Urinary bladder (tissue), 4 donors: ENCODE results near the gene MEF2C. TPM values are rescaled to one million over a fixed set of nuclear protein-coding genes. Genes with fewer than 3 reads are reported as not detected.
A peak's percentile ranks its signal among the peaks of the same experiment; 100 is the strongest.
"Not testable (repeated sequence)": the region's sequence is repeated elsewhere in the genome, so short reads cannot be mapped to it uniquely, and the experiment has no call there.

Source experiments
- DNase-seq: peaks from one replicate; pipeline ENCODE4 v3.0.0-alpha.2; 2015; ENCODE audit errors: extremely low spot score
- H3K27ac ChIP-seq: one replicate; pipeline ENCODE4 v1.5.1; 2013; ENCODE audit warnings: low read depth, mild to moderate bottlenecking, moderate library complexity
- H3K36me3 ChIP-seq: one replicate; pipeline ENCODE4 v1.6.1; 2013; ENCODE audit warnings: mild to moderate bottlenecking, moderate library complexity; ENCODE audit not compliant: insufficient read depth
- H3K4me1 ChIP-seq: one replicate; pipeline ENCODE4 v1.6.1; 2013; ENCODE audit warnings: mild to moderate bottlenecking, moderate library complexity; ENCODE audit not compliant: insufficient read depth
- H3K4me3 ChIP-seq: one replicate; pipeline ENCODE4 v1.5.1; 2013; ENCODE audit warnings: low read depth, low read length
- WGBS: extraction: QIAGEN DNeasy Blood & Tissue Kit; methylation state at CpG from one replicate; pipeline ENCODE4 v1.1.7; 2013; 5-methylcytosine and 5-hydroxymethylcytosine counted together
- polyA plus RNA-seq: library from polyadenylated mRNA; stranded (reverse); fragments of 200-250 nt; gene quantifications from one replicate; pipeline ENCODE4 v1.2.3, GENCODE V29; 2013
- total RNA-seq: library from RNA; depleted of rRNA; stranded (reverse); fragments of >200 nt; gene quantifications from one replicate; pipeline ENCODE4 v1.2.3, GENCODE V29; 2014
- donor health status: healthy with polysubstance abuse.
- donor health status: healthy.

The MEF2C gene
- total RNA-seq (166 TPM), polyA plus RNA-seq (25.2 TPM)

- DNase-seq, result peak; percentile 64
- peak within 1 kb of the TSS; percentile 84 for H3K27ac ChIP-seq
- 0% methylated on average over 50 of the region's 52 CpGs for WGBS
- no peaks in the 10 kb centered on the region for H3K4me1 ChIP-seq
- H3K4me3 ChIP-seq, result peak within 1 kb of the TSS; percentile 58
- H3K36me3 ChIP-seq, result no peaks in the 10 kb centered on the region
Observed at GRCh38 chr5:88883059-88883835, at the start of gene MEF2C. TSS of gene MEF2C (minus strand) at chr5:88883184. CDS start at chr5:88823788, 59,396 bp downstream.

DNA sequence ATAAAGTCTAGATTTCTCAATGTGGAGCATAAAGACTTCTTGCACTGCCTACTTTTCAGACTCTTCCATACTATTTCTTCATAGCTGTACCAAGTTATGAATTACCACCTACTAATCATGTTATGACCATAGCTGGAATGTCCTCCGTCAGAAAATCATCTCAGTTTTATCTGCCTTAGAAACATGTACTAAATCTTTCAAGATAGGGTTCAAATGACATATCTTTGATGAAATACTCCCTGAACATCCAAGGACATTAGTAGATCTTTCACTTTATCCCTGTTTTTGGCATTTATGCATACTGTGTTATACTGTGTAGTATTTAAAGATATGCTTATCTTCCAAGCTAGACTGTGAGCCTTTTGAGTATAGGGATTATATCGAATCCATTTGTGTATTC is 49.6 kb upstream of the MEF2C start:
- Histone ChIP-seq H3K4me1 (no peaks in the 10 kb centered on the region), H3K4me3 (no peak overlapping the region), H3K36me3 (no peaks in the 10 kb centered on the region), H3K27ac (no peak overlapping the region)
- WGBS, result 57% methylated on average over 2 of the region's 2 CpGs
- no peak for DNase-seq

DNA sequence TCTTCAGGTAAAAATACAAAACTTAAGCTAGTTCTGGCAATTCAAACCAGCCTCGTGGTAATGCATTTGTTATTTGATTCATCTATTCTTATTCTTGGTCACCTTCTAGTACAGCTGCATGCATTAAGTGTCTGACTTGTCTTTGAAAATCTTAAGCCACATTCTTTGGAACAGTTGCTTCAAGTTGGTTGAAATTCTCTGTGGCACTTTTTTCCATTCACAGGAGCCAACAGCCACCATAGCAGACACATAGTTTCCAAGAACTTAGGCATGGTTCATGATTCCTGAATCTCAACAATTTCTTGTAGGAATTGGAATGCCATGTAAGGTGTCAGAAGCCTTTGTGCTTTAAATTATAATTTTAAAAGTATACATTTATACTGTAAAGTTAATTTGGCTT is 47.4 kb upstream of the MEF2C start:
- H3K36me3 ChIP-seq, result no peaks in the 10 kb centered on the region
- WGBS, result 88% methylated on average over 1 of the region's 1 CpG
- no peak overlapping the region for H3K4me3 ChIP-seq
- no peak overlapping the region for H3K27ac ChIP-seq
- H3K4me1 ChIP-seq, result no peaks in the 10 kb centered on the region
- DNase-seq, result no peak

- Histone ChIP-seq H3K36me3 (no peaks in the 10 kb centered on the region), H3K4me3 (no peak overlapping the region), H3K4me1 (no peaks in the 10 kb centered on the region), H3K27ac (no peak overlapping the region)
- 78% methylated on average over 6 of the region's 6 CpGs for WGBS
- DNase-seq, result no peak
Observed at GRCh38 chr5:88929385-88929784, 46.4 kb upstream of the MEF2C start.

DNA sequence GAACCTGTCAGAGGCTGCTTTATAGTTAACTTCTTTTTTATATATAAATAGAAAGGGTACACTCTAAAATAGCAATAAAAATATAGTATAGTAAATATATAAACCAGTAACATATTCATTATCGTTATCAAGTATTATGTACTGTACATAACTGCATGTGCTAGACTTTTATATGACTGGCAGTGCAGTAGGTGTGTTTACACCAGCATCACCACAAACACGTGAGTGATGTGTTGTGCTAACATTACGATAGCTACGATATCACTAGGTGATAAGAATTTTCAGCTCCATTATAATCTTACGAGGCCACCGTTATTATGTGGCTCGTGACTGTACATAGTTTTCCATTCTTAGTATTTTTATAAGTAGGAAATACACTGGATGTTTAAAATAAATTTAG is 43.8 kb upstream of the MEF2C start:
- Histone ChIP-seq H3K4me1 (no peaks in the 10 kb centered on the region), H3K36me3 (no peaks in the 10 kb centered on the region), H3K4me3 (no peak overlapping the region), H3K27ac (no peak overlapping the region)
- WGBS, result 62% methylated on average over 7 of the region's 7 CpGs
- DNase-seq, result no peak

- no peaks in the 10 kb centered on the region for H3K4me1 ChIP-seq
- WGBS, result 76% methylated on average over 2 of the region's 2 CpGs
- H3K36me3 ChIP-seq, result no peaks in the 10 kb centered on the region
- no peak for DNase-seq
- no peak overlapping the region for H3K4me3 ChIP-seq
- H3K27ac ChIP-seq, result no peak overlapping the region
Observed at GRCh38 chr5:88925692-88926490, 42.9 kb upstream of the MEF2C start.

GRCh38 chr5:88924330-88924657 is 41.3 kb upstream of the MEF2C start:
- WGBS, result 92% methylated on average over 3 of the region's 3 CpGs
- Histone ChIP-seq H3K27ac (no peak overlapping the region), H3K4me1 (no peaks in the 10 kb centered on the region), H3K4me3 (no peak overlapping the region), H3K36me3 (no peaks in the 10 kb centered on the region)
- no peak for DNase-seq

- no peak overlapping the region for H3K4me3 ChIP-seq
- 93% methylated on average over 15 of the region's 15 CpGs for WGBS
- no peak for DNase-seq
- no peaks in the 10 kb centered on the region for H3K36me3 ChIP-seq
- H3K27ac ChIP-seq, result no peak overlapping the region
- no peaks in the 10 kb centered on the region for H3K4me1 ChIP-seq
Observed at GRCh38 chr5:88923623-88924329, 40.8 kb upstream of the MEF2C start.

DNA sequence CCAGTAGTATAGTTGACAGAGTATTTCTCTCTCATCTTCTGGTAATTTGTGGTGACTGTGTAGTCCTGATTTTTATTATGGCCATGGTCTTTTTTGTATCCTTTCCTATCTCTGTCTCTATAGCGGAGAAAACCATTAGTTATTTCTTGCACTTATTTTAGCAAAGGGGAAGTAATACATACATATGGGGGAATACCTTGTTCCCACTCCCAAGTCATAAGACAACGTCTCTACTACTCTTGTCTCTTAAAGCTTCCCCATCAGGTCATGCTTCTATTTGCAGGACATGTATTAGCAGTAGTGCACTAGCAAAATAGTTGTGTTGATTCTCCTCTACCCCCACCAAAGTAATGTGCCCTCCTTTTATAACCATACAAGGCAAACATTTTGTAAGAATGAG is 29.8 kb upstream of the MEF2C start:
- H3K36me3 ChIP-seq, H3K27ac ChIP-seq, DNase-seq, H3K4me1 ChIP-seq, H3K4me3 ChIP-seq: not testable (repeated sequence)
- whole genome bisulfite sequencing, result 92% methylated on average over 2 of the region's 2 CpGs

DNA sequence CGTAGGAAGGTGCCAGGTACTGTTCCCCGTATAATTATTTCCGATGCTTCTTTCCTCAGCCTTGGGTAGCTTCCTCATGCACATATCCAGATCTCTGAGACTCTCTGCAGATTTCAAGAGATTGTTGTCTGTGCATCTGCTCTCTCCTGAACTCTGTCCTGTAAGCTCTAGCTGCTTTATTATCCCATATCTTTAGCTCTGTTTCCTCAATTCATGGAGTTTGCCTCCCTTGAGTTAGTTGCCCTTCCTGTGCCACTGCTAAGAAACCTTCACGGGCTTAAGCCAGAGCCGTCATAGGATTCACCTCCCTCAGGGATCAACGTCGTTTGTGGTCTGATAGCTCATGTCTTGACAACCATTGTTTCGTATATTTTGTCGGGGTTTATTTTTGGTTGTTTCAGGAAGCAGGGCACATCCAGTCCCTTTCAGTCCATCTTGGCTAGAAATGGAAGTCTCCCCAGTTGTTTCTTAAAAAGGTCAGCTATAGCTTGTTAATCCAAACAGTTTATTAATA is 28.1 kb upstream of the MEF2C start:
- not testable (repeated sequence) for H3K4me1 ChIP-seq, DNase-seq, H3K27ac ChIP-seq, H3K36me3 ChIP-seq, H3K4me3 ChIP-seq
- WGBS, result 89% methylated on average over 9 of the region's 9 CpGs

DNA sequence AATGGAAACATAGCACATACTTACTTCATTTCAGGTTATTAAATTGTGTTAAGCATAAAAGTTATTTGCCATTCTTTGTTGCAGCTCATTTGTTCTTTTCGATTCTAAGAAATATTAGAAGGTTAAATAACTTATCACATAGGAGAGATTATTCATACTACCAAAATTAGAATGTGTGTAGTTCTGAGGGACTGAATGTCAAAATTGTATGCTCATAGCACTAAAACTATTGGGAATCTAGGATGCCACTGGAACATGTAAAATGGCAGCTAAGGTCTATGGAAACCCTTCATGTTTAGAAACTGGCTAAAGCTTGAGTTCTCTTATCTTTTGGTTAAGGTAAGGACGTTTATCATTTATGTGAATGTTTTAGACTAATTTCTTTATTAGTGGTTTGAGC is 21.5 kb upstream of the MEF2C start:
- DNase-seq, H3K4me3 ChIP-seq, H3K4me1 ChIP-seq, H3K27ac ChIP-seq, H3K36me3 ChIP-seq: not testable (repeated sequence)
- 85% methylated on average over 2 of the region's 2 CpGs for WGBS

GRCh38 chr5:88903966-88904365 is 21.0 kb upstream of the MEF2C start:
- H3K36me3 ChIP-seq, H3K4me3 ChIP-seq, H3K4me1 ChIP-seq, H3K27ac ChIP-seq, DNase-seq: not testable (repeated sequence)
- 65% methylated on average over 1 of the region's 8 CpGs for WGBS

- not testable (repeated sequence) for H3K36me3 ChIP-seq, H3K4me1 ChIP-seq, H3K27ac ChIP-seq, H3K4me3 ChIP-seq, DNase-seq
Observed at GRCh38 chr5:88901077-88901476, 18.1 kb upstream of the MEF2C start.
